Right kidney (tissue), 1 donor: Measurements from ENCODE around the gene CA9.

ENCODE experiments used
- DNase-seq: peaks from one replicate; pipeline ENCODE4 v3.0.0-alpha.2; 2016

The CA9 gene

DNA sequence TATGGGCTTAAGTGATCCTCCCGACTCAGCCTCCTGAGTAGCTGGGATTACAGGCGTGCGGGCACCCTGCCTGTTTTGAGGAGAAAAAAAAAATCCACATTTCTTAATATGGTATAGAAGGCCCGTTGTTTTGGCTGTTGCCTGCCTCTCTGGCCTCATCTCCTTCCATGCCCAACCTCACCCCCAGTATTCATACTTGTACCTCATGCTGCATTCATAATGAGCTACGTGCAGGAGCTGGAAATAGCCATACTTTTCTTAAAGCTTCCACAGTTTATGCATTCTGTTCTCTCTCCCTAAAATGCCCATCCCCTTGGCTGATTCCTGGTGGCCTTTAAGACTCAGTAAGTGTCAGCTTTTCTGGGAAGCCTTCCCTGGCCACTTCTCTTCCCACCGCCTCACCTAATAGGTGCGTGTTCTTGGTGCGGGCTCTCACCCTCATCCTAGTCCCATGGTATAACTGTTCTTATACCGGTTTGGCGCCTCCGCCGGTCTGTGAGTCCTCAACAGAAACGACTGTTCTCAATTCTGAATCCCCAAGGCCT is 18.1 kb downstream of the CA9 start:
- no peak for DNase-seq

DNA sequence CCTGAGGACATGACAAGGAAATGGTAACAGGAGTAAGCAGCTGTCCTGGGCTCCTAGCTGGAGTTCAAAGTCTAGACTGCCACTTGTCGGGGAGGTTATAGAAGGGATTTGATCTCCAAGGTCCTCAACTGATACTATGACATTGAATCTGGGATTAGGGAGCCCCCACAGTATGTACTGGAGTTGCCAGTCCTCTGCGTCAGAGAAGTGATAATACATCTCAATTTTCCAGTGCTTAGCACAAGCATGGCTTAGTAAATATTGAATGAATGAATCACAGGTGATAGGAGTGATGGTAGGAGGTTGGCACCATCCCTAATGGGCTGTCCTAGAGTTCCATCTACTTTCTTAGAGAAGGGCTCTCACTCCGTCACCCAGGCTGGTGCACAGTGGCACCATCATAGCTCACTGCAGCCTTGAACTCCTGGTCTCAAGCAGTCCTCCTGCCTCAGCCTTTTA is 22.2 kb downstream of the CA9 start:
- no peak for DNase-seq

- DNase-seq: peak; percentile 25
Measured at GRCh38 chr9:35696520-35697215, 22.9 kb downstream of the CA9 start.

DNA sequence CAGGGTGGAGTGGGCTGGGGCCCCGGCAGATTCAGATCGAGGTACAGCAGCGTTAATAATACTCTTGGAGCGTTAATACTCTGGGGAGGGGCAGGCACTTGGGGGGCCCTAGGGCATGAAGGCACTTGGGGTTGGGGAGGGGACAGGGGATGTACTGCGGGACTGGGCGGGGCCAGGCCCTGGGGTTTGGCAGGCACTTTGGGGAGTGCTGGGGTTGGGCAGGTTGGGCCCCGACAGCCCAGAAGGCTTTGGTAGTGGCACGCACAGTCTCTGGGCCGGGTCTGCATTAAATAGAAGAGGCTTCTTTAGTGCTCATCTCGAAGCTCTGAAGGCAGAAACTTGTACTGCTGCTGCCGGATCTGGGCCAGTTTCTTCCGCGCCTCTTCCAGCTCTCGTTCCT is 23.8 kb downstream of the CA9 start:
- no peak for DNase-seq

GRCh38 chr9:35698231-35698630 is 24.5 kb downstream of the CA9 start:
- no peak for DNase-seq

- DNase-seq: no peak
Measured at GRCh38 chr9:35700031-35700430, 26.3 kb downstream of the CA9 start.

DNA sequence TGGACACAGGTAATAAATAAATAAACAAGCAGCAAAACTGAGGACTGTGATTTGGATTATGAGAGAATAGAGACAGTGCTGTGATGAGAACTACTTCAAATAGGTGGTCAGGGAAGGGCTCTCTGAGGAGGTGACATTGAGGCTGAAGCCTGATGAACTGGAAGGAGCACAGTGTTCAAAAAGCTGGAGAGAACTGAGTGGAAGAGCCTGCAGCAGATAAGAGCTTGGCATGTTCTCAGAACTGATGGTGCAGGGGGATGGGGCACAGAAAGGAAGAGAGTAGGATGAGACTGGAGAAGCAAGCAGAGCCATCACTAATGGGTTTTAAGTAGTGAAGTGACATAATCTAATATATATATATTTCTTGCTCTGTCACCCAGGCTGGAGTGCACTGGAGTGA is 27.2 kb downstream of the CA9 start:
- DNase-seq: no peak

GRCh38 chr9:35702696-35703095 is 29.0 kb downstream of the CA9 start:
- DNase-seq: no peak

DNA sequence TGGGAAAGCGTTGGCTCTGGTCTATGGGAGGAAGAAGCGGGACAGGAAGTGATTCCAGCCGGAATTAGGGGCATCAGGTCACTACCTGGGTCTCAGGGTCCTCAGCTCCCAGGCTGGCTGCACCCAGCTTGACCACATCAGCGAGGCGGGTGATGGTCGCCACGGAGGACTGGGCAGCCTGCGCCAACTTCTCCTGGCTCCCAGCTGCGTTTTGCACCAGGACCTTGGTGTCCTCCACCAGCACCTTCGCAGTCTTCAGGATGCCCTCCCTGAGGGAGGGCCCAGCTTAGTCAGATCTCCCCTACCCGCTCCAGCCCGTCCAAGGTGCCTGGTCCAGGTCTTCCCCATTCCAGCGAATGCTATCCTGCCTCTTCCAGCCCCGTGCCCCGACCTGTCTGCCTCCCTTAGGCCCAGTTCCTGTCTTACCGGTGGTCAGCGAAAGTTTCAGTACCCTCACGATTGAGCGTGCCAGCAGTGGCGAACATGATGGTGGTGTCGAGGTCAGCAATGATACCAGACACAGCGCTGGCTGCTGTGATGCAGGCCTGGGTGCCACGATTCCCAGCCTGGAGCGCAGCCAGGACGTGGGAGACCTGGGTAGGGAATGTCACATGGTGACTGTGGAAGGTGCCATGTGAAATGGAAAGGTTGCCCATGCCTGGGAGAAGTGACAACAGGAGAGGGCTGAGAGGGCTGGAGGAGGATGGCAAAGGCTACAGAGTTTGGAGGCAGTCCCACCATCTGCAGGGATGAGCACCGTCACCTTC is 30.4 kb downstream of the CA9 start:
- DNase-seq: no peak

DNA sequence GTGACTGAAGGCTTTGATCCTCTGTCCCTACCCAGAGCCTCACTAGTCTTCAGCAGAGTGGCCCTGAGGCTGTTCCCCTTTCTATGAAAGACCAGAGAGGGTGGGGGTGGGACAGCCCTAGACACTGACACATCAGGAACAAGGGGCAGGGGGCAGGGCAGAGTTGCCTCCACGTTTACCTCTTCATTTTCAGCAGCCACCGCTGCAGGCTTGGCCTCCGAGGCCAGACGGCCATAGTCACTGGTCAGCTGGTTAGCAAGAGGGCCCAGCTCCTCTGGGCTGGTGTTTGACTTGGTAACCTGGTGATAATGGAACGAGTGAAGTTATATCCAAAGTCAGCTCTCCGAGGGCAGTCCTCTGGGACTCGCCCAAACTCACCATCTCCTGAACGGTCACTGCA is 31.6 kb downstream of the CA9 start:
- no peak for DNase-seq

DNA sequence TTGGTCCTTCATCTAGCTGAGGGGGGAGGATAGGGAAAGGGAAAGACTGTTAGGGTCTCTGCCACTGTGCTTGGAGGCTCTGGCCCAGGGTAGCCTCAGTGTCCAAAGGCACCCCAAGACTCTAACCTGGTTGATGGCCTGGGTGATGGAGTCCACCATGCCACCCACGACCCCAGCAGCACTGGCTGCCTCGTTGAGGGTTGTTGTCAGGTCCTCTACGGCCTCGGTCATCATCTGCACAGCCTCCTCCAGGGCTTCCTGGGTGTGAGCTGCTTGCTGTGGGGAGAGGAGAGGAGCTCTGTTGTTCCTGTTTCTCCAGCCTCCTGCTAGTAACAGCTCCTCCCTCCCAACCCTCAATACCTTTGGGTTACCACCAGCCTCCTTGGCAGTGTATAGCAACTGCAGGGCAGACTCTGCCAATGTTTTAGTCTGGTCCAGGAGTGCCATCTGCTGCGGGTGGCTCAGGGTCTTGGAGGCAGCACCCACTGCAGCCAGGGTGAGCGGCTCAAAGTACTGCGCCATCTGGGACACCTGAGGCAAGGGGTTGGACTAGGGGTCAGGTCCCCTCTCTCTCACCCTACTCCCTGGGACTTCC is 32.2 kb downstream of the CA9 start:
- no peak for DNase-seq

DNA sequence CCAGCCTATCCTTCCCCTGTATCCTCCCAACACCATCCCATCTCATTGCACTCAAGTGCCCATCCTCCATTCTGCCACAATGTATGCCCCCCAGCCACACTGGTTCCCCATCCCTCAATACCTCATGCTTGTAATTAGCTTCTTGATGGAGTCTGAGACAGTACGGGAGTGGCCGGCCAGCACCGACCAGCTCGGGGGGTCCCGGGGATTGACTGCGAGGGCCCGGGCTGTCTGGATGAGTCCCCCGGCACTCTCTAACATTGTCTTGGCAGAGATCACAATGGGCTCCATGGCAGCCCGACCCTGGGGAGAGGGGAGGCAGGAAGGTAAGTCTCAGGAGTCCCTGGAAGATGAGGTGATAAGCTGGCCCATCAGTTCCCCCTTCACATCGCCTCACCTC is 33.2 kb downstream of the CA9 start:
- DNase-seq: no peak

GRCh38 chr9:35708146-35708545 is 34.4 kb downstream of the CA9 start:
- DNase-seq: no peak

DNA sequence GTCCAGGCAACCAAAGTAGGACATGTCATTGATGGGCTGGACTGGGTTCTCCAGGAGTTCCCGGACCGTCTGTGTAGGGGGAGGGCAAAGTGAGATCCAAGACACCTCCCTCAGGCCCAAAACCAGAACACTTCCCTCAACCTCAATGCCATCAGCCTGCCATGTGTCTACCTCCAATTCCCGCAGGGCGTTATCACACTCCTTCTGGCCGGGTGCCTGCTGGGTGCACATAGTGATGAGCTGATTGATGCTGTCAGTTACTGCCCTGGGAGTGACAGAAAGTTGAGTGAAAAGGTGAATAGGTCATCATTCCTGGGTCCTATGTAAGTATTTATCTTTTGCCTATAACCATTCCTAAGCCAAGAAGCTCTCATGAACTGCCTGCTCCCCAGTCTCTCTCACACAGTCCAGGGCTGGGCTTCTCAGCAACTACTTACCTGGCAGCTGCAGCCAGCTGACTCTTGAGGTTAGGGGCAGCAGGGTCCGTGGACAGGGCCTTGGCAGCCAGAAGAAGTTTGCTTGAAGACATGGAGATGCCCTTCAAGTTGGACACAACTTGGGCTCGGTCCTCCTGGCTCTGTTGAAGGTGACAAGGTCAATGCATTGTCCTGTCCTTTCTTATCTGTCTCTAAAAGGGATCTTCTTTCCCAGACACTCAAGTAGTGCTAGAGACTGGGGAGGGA is 37.2 kb downstream of the CA9 start:
- DNase-seq: no peak

DNA sequence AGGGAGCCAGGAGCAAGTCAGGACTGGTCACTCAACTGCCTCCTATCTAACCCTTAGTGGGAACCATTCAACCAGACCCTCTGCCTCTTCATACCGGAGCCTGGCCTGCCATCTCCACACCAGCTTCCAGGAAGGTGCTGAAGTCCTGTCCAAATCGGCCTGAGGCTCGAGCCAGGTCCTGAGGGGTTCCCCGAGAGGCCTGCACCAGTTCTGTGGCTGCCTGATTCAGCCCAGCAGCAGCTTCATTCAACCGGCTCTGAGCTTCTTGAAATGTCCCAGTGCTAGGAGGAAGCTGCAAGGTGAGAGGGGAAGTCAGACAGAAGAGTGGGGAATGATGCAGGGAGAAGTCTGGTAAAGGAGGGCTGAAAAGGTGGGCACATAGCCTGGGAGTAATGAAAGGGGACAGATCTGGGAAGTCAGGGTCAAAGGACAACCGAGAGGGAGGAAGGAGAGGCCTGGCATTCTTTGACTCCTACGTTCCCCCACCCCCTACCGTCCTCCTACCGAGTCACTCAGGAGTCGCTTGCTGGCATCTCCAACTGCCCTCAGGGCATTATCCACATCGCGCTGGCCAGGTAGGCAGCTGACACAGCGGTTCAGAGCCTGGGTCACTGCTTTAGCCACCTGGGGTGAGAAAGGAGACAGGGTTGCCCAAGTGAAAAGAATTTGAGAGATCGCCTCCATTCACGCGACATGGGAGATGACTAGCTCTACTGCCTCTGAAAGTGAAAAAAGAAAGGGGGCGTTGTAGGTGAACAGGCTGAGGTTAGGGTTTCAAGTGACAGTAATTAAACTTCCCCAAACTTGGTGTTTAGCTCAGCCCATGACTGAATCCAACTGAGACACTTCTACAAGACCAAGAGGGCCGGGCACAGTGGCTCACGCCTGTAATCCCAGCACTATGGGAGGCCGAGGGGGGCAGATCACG is 38.0 kb downstream of the CA9 start:
- peak; percentile 26 for DNase-seq

DNA sequence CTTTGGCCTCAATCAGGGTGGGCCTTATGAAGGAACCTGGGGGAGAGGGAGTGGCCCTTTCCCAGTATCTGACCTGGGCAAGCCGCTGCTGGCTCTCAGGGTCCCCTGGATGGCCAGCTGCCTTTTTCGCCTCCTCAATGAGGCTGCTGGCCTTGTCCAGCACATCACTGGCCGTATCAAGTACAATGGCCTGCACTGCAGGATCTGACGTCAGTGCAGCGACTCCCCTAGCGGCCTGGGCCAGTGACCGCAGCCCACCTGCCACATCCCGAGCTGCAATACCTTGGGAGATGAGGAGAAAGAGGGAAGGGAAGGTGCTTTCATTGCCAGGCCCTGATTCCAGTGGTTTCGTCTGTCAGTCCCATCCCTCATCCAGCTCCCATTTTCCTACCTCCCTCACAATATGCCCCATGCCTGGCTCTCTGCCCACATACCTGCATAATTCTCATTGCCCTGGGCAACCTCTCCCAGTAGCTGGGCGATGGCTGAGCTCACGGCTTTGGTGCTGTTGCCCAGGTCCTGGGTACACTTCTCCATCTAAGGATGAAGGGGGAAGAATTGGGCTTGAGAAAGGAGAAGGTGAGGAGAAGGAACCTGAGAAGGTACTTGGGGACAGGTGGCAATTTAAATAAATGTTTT is 39.2 kb downstream of the CA9 start:
- no peak for DNase-seq

DNA sequence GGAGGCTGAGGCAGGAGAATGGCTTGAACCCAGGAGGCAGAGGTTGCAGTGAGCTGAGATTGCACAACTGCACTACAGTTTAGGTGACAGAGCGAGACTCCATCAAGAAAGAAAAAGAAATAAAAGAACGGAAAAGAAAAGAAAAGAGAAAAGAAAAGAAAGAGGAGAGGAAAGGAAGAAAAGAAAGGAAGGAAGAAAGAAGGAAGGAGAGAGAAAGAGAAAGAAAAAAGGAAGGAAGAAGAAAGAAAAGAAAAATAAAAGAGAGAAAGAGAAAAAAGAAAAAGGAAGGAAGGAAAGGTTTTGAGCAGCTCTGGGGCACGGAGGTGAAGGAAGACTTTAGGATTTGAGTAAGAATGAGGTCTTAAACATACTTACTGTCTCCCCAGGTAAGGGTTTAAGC is 39.9 kb downstream of the CA9 start:
- DNase-seq: no peak

DNA sequence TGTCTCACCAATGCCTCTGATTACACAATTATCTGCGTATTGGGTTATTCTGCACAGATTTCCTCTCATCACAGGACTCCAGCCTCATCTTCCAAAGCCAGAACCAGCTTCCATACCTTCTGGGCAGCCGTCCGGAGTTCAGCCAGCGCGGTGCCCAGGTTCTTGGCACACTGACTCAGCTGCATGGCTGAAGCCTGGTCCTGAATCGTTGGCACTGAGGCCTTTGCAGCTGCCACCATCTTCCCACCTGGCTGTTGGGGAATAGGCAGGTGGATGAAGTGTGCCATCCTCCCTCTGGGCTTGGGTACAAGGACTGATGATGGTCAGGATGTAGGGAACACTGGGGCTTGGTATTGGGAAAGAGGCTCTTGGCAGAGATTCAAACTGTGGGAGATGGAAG is 40.4 kb downstream of the CA9 start:
- no peak for DNase-seq

DNA sequence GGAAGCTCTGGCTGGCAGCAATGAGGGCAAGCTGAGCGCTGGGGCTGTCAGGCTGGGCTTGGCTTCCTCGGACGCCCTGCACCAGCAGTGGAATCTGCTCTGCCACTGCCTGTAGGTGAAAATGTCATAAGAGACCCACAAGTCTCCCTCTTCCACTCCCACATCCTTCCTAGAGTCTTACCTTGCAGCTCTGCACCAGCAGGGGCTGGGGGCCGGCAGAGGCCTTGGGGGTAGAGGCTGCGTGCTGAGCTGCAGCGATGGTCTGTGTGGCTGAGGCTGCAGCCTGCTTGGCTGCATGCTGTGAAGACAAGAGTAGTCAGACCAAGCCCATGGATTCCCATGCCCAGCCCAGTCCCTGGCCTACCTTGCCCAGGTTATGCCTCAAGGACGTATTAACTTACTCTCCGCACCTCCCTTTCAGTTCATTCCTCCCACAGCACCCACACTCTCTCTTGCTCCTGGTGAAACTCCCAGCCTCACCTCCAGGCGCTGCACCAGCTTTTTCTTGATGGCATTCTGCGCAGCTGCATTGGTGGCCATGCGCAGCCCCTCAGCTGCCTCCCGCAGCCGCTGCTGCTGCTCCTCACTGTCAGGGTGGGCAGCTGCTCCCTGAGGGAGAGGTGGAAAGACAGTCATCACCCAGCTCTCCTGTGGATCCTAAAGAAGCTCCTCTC is 41.0 kb downstream of the CA9 start:
- no peak for DNase-seq

- DNase-seq: no peak
Measured at GRCh38 chr9:35716230-35716629, 42.5 kb downstream of the CA9 start.
